GM06990 (cell line): ENCODE measurements around the gene AQP9.

Experiments
- DNase-seq: peaks from one replicate; pipeline ENCODE4 v3.0.0-alpha.2; 2011; ENCODE audit not compliant: insufficient read length; ENCODE audit errors: extremely low read depth
- H3K27me3 ChIP-seq: replicated peaks from 2 replicates; pipeline ENCODE4 v1.6.0; 2011; ENCODE audit warnings: low read length; ENCODE audit not compliant: control insufficient read depth, insufficient read depth
- H3K36me3 ChIP-seq: 2 replicates; pipeline ENCODE4 v1.5.1; 2011; ENCODE audit warnings: low read length; ENCODE audit not compliant: control insufficient read depth, insufficient read depth
- H3K4me3 ChIP-seq: replicated peaks from 2 replicates; pipeline ENCODE4 v1.5.1; 2011; ENCODE audit warnings: low read depth, mild to moderate bottlenecking, control low read depth, low read length
- TF ChIP-seq, protein P1 (sequence below): IDR thresholded peaks from 2 replicates; pipeline ENCODE4 v1.5.1; 2011; ENCODE audit warnings: low read length, control low read depth, mild to moderate bottlenecking, inconsistent platforms; ENCODE audit not compliant: insufficient read depth, poor library complexity, severe bottlenecking

AQP9 gene

DNA sequence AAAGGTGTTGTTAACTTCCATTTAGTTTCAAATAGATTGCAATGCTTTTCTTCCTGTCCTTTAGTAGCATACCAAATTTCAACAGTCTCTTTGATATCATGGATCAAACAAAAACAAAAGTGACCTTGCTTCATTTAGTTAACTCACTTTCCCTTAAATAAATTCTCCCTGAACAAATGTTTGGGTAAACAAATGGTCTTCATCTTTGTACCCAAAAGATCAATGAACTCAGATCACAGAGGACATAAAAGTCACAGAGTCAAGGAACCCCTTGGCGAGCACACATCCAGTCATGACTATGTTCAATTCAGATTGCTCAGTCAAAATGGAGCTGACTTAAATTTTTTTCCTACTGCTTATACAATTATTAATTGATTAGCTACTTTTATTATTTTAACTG is 20.6 kb upstream of the AQP9 start:
- no peaks in the 10 kb centered on the region for H3K36me3 ChIP-seq
- DNase-seq, result no peak
- H3K4me3 ChIP-seq, result no peak overlapping the region
- TF ChIP-seq, protein P1, sequence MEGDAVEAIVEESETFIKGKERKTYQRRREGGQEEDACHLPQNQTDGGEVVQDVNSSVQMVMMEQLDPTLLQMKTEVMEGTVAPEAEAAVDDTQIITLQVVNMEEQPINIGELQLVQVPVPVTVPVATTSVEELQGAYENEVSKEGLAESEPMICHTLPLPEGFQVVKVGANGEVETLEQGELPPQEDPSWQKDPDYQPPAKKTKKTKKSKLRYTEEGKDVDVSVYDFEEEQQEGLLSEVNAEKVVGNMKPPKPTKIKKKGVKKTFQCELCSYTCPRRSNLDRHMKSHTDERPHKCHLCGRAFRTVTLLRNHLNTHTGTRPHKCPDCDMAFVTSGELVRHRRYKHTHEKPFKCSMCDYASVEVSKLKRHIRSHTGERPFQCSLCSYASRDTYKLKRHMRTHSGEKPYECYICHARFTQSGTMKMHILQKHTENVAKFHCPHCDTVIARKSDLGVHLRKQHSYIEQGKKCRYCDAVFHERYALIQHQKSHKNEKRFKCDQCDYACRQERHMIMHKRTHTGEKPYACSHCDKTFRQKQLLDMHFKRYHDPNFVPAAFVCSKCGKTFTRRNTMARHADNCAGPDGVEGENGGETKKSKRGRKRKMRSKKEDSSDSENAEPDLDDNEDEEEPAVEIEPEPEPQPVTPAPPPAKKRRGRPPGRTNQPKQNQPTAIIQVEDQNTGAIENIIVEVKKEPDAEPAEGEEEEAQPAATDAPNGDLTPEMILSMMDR, result no peak
- H3K27me3 ChIP-seq, result no peaks in the 10 kb centered on the region; the same call in 1 of the 2 replicates

DNA sequence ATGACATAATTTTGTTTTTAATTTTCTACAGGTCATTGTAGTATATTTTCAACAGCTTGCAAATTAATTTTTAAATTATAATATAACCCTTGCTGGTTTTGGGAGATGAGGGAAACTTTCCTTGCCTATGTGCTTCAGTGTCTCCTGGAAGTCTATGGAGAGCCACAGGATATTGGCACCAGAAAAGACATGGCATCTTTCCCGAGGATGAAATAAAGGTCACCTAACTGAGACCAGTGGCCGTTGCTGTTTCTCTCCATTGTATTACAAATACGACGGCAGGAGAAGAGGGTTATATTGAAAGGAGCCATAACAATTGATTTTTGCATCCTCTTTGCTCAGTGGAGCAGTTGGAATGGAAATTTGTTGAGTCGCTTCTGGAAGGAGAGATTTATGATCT is 19.9 kb upstream of the AQP9 start:
- DNase-seq, result no peak

DNA sequence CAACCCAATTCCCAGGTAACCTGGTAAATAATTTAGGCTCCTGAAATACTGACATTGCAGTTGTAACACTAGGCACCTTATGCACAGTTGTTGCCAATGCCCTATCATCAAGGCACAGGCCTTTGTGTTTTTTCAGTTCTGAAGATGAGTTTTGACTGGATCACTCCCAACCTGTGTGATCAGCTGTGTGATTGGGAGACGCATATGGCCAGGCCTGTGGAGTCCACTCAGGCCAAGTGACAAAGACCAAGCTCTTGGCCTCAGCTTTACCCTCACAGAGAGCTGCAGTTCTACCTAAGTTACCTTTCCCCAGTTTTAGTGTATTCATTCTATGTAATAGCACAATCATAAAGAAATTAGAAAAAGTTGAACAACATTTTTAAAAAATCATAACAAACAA is 19.2 kb upstream of the AQP9 start:
- TF ChIP-seq, protein P1, result no peak
- H3K4me3 ChIP-seq, result no peak overlapping the region
- no peaks in the 10 kb centered on the region for H3K36me3 ChIP-seq
- no peaks in the 10 kb centered on the region; the same call in 1 of the 2 replicates for H3K27me3 ChIP-seq
- no peak for DNase-seq

More for the DNA sequence above, 19.9 kb upstream of the AQP9 start:
- Histone ChIP-seq H3K4me3 (no peak overlapping the region), H3K36me3 (no peaks in the 10 kb centered on the region), H3K27me3 (no peaks in the 10 kb centered on the region; the same call in 1 of the 2 replicates)
- TF ChIP-seq, protein P1, result no peak

DNA sequence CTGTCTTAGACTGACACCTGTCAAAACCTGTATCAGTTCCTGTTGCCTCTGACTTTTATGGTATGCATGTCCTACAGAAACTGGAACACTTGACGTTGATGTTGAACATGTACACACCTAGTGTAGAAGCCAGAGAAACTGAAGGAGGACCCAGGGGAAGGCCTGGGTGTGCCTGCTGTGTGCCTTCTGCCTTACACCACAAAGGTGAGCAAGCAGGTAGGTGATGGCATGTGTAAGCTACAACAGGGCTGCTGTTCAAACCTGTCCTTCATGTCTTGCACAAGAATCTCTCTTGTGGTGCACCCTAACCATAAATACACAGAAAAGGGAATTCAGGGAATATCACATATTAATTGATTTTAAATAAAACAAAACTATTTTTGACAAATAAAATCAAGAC is 13.6 kb upstream of the AQP9 start:
- no peak for DNase-seq
- TF ChIP-seq, protein P1, result no peak
- H3K27me3 ChIP-seq, result no peaks in the 10 kb centered on the region
- H3K36me3 ChIP-seq, result no peaks in the 10 kb centered on the region
- no peak overlapping the region for H3K4me3 ChIP-seq

DNA sequence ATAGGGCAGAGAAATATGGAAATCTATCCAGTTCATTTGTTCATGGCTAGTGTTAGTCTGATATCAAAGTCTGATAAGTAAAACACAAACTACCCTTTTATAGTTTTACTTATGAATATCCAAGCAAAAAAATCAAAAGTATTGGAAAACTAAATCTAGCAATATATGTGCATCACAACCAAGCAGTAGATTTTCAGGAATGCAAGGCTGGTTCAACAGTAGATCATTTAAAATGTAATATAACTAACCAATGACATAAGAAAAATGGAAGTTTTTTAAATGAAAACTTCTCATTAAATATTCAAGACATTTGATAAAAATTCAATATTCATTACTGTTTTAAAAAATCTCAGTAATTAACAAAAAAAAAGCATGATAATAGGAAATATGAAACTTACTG is 12.8 kb upstream of the AQP9 start:
- Histone ChIP-seq H3K27me3 (no peaks in the 10 kb centered on the region), H3K36me3 (no peaks in the 10 kb centered on the region), H3K4me3 (no peak overlapping the region)
- TF ChIP-seq, protein P1, result no peak
- DNase-seq, result no peak

DNA sequence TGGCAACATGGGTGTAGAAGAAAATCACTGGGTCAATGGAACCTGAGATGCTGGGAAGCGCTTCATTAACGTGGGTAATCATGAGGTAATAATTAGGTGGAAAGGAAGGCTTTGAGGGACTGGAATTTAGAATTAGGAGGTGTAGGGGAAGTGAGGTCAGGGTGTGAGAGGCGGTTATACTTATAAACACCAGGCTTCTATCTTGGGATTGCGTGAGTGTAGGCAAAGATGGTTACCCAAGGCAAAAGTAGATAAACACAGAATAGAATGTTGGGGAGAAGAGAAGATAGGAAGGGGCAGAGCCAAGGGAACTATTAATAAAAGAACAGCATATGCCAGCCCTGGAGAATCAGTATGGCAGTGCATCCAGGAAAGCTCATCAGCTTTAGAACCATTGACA is 3.3 kb upstream of the AQP9 start:
- H3K27me3 ChIP-seq, result no peaks in the 10 kb centered on the region
- H3K36me3 ChIP-seq, result no peaks in the 10 kb centered on the region
- no peak overlapping the region for H3K4me3 ChIP-seq
- TF ChIP-seq, protein P1, result no peak
- DNase-seq, result no peak
